NCI-H2196 (cell line): ENCODE measurements around the gene CD300E.

Experiments
- DNase-seq: peaks from one replicate; lab custom pipeline; 2025; ENCODE audit not compliant: unreplicated experiment; lab: John Stamatoyannopoulos, UW

CD300E gene, protein sequence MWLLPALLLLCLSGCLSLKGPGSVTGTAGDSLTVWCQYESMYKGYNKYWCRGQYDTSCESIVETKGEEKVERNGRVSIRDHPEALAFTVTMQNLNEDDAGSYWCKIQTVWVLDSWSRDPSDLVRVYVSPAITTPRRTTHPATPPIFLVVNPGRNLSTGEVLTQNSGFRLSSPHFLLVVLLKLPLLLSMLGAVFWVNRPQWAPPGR

DNA sequence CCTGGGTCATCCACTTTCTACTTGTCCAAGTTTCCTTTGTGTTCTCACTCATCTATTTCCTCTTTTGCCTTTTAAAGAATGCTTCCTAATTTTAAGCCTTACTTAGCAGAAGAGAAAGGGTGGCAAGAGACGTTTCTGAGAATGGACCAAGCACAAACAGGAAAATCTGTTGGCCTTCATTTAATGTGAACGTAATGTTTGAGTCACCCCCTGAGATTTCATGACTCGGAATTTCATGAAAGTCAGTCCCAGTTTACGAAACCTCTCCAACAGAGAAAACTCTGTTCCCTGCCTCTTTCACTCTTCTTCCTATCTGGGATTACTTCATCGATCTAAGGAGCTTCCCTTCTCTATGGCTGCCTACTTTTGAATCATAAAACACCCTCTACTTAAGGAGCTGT is at the start of gene CD300E:
CD300E (minus strand) TSS at position 46 of the 401 bp plus-strand sequence. CDS start 117 bp downstream, outside the sequence.
- DNase-seq: no peak

DNA sequence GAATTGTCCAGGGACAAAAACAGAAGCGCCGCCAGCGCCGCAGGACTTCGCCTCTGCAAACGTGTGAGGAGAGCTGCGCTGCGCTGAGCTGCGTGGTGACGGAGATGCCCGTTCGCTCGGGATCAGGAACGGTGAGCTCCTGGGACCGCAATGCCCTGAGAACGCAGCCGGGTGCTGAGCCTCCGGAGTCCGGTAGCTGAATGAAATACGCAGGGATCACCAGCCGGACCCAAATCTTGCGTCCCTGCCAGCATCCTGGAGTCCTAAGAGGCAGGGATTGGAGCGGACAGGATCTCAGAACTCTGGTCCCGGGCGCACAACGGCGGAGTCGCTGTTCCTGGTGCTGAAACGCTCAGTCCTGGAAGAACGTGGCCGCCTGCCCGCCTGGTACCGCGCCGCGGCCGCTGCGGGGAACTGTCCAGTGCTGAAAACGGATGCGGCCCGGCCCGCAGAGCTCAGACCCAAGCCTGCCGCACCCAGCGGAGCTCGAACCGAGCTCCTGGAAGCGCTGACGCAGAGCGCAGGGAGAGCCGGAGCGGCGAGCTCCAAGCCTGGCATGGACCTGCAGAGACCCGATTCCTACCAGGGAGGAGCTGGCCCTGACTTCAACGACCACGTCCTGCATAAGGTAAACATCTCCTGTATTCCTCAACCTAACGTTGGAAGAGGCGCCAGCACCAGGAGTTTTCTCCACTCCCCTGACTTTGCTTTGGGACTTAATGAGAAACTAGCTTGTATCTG is 47.7 kb upstream of the CD300E start:
- no peak for DNase-seq

DNA sequence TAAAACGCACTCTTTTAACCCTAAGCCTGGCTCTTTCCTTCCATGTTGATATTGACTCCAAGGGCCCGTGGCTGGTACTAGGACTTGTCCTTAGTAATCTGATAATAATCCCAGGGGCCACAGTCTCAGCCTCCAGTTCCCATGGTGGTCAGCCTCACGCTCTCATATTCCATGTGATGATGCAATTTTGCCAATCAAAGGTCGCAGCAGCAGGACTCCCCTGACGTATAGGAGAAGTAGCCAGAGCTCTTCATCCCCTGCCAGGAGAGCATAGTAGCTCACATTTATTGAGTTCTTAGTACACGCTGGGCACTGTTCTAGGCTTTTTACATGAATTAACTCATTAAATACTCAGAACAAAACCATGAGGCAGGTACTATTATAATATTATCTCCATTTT is 46.8 kb upstream of the CD300E start:
- no peak for DNase-seq

DNA sequence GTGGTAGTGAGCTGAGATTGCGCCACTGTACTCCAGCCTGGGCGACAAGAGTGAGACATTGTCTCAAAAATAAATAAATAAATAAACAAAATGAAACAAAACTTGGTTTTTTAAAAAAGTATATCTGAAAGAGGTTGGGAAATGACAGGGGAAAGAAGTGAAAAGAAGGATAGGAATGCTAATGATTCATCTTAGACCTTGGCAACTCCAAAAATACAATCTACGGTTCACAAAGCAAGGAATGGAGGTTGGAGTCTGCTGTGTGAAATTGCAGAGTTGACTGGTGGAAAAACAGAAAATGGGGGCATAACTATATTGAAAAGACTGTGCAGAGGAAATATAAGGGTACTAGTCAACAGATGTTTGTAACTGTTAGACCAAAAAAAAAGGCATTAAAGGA is 40.0 kb upstream of the CD300E start:
- DNase-seq: no peak

DNA sequence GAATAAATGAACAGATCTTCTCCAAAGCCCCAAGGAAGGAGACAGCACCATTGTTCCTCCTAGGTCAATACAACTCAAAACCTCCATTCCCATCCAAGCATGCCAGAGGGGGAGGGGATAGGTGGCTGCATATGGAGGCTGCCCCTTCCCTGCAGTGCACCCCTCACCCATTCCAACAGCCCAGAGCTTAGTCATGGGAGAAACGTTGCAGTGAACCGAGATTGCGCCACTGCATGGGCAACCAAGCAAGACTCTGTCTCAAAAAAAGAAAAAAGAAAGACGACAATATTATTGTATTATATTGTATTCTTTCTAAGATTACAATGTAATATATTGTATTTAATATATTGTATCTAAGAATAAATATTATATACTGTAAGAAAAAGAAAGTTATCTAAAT is 36.4 kb upstream of the CD300E start:
- DNase-seq: no peak

DNA sequence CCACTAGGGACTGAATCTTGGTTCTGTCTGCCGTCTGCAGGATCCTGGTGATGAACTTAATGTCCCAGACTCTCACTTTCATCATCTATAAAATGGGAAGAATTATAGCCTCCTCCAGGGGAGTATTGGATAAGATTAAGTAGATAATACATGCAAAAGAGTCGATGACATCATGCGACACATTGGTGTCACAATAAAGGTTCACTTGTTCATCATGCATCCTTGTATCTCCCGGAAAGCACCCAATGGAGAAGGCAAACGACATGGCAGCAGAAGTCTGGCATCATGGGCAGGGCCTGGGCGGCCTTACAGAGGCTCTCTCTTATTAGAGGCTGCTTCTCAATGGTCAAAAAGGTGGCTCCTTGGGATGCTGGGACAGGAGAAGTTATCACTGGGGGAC is 35.1 kb upstream of the CD300E start:
- no peak for DNase-seq

DNA sequence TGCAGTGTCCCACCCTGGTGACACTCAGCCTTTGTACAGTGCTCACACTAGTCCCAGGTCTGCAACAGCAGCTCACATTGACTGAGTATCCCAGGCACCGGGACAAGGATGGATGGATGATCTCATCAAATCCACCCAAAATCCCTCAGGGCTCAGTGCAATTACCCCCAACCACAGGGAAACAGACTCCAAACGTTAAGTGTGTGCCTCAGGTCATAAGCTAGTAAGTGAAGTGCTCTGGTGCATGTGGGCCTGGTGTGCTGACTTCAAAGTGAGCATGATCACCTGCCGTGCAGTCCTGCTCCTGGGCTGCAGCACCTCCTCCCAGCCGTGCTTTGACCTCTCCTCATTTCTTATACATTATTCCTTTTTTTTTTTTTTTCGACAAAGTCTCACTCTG is 31.2 kb upstream of the CD300E start:
- no peak for DNase-seq

DNA sequence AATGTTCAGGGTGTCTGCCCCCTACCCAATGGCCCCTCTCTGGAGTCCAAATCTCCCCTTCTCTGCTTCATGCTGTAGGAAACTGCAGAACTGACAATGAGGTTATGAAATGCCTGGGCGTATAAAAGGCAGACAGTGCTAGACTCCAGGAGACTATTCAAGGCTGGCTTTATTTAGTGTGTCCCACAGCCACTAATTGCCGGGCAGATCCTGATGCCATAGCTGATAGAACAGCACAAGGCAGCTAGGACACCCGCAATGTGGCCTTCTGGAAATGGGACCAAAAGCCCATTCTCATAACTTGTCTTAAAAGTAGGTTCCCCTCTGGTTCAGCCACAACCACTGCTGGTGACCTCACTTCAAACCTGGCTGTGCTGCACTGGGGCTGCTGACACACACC is 28.5 kb upstream of the CD300E start:
- DNase-seq: no peak

DNA sequence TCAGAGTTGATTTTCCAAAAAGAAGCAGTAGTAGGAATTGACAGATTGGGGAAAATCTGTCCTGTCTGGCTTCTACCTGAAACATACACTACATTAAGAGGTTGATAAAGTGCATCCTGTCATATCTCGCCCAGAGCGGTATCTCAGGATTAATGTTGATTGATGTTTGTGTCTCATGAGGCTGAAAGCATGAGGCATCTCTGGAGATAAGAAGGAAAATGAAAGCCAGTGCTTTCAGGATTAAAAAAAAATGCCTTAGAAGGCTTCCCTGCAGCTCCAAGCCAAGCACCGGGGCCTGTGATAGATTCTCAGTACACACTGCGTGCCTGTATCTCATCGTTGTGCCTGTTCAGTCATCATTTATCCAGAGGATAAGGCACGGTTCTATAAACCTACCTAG is 26.4 kb upstream of the CD300E start:
- no peak for DNase-seq

DNA sequence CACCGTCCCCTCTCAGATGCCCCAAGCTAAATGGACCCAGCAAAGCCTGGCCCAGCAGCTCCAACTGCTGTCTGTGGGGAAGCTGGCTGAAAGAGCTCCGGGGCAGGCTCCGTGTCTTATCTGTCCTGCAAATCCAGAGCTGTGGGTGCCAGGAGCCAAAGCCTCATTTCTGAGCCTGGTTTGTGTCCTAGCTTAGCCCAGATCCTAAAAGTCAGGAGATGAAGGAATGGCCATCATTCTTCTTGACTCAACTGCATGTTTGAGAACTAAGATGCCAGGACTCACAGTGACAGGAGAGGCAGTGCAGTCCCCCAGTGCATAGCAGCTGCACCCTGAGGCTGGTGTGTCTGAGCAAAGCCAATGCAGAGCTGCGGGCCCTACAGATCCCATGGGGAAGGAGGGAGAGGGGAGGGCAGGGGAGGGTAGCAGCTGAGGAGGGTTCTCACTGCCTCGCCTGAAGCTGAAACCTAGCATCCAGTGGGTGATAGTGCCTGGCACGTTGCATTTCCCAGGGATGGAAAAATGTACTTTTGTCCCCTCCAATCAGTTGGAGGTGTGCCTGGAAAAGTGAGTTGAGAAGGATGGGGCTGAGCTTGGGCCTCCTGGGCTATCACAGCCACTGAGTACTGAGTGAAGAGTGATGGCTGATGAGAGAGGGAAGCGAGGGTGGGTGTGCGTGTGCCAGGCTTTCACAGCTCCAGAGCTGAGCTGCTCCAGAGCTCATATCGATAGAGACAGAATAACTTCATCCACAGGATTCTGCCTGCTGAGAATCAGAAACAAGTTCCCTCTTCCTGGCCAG is 24.5 kb upstream of the CD300E start:
- no peak for DNase-seq

DNA sequence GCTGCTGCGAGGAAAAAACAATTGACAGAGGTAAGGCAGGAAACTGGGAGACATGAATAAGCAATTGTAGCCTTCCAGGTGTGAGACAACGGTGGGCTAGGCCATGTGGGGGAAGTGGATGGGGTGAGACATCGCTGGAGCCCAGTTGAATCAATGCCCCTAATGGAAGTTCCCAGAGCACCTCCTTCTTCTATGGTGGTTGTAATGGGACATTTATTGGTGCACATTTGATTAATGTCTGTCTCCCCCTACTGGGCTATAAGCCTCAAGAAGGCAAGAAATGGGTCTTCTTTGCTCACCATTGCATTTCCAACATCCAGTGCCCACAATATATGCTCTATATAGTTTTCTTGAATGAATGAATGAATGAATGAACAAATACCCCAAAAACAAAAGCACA is 22.7 kb upstream of the CD300E start:
- peak; percentile 12 for DNase-seq

DNA sequence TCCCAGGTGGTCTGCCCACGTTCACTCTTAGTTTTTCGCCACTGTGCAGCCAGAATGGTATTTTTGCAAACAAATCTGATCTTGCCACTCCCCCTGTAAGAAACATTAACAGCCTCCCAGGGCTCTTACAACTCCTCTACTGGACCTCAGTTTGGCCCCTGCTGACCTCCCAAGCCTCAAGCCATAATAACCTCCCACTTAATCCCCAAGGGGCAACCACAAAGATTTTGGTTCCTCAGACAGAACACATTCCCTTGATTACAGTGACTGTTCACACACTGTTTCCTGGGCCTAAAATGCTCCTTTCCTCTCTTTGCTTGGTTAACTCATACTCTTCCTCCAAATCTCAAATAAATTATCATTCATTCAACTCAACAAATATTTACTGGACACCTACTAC is 21.5 kb upstream of the CD300E start:
- no peak for DNase-seq

DNA sequence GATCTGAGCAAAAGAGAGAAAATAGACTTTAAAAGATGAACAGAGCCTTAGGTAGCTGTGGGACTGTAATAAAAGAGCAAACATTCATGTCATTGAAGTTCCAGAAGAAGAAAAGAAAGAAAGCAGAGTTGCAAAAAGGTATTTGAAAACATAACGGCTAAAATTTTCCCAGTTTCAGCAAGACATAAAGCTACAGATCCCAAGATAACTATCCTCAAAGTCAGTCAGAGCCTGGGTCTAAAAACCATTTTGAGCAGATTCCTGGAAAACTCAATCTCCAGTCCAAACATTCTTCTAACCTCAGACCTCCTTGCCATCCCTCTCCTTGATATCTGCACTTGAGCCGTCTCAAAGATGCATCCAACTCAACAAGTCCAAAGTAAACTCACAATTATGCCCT is 20.9 kb upstream of the CD300E start:
- no peak for DNase-seq

DNA sequence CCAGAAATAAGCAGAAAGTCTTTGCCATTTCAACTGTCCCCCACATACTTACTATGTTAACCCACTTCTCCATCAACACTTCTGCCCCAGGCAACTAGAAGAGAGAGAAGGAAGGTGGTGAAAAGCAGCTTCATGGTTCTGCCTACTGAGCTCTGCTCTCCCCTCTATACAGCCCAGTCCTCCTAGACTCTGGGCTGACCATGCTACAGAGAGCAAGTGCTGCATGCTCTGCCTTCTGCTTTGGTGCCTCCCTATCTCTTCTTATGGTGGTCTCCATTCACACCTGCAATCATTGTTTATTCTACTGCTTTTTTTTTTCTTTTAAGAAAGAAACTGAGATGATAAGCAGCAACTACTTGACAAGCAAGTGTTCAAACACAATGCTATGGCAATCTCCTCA is 20.3 kb upstream of the CD300E start:
- no peak for DNase-seq

DNA sequence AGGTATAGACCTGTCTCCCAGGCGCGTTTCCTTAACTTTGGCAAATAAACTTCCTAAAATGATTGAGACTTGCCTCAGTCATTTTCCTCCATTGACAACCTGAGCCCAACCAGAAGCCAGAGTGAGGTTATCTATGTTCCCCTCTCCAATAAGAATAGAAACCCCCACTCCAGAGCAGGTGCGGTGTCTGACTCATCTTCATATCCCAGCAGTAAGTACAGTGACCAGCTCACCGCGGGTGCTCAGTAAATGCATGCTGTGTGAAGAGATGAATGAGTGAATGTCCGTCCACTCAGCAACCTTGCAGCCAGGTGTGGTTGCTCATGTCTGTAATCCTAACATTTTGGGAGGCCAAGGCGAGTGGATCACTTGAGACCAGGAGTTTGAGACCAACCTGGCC is 19.5 kb upstream of the CD300E start:
- no peak for DNase-seq

DNA sequence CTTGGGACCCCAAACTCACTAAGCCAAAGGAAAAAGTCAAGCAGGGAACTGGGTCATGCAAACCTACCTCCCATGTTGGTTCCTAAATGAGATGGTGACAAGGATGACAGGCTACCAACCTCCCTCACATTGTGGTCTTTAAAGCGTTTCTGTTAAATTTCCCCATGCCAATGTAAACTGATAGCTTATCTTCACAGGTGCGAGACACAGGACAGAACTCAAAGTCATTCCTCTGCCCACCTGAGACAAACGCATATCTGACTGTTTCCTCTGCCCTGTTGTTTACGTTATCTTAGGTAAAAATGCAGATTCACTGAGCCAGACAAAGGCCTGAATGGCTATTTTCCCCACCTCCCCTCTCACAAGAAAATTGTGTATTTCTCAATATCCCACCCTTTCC is 19.0 kb upstream of the CD300E start:
- DNase-seq: no peak

DNA sequence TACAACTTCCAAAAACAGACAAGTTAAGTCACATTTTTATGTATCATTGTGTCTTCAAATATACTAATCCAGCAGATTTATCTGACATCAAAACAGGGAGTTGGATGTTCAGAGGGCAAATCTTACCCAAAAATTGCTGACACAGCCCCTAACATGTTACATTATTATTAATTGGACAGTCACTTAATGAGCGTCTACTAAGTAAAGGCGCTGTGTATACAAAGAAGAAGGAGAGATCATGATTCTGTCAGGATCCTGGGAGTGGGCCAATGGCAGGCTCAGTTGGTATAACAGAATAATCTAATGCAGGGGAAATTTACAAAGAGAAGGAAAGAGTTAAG is 18.4 kb upstream of the CD300E start:
- DNase-seq: no peak

DNA sequence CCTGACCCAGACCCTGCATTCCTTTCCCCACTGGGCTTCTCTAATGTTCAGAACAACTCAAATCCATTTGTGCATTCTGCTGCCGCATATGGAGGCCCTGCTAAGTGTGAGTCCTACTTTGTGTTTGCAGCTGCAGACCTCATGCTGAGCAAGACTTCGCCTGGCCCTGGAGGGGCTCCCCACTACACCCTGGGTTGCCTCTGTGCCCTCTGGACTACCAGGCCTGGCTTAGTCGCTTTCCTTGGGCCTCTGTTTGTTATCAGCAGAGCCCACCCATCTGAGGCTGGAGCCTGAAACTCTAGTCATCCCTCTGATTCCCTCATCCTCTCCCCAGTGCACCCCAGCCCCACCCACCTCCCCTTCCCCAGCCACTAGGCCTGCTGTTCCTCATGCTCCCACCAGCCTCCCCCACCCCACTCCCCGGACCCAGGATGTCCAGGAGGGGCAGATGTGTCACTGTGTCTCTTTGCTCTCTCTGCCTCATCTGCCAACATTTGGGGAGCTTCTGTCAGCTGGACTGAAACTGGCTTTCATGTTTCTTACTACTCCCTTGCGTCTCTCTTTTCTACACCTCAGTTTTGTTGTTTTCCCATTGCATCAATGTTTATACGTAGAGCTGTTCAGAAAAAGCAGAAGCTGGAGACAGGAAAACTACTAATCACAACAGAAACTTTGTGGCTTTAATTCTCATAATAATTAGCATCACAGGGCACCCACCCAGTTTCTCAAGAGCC is 17.9 kb upstream of the CD300E start:
- DNase-seq: no peak

DNA sequence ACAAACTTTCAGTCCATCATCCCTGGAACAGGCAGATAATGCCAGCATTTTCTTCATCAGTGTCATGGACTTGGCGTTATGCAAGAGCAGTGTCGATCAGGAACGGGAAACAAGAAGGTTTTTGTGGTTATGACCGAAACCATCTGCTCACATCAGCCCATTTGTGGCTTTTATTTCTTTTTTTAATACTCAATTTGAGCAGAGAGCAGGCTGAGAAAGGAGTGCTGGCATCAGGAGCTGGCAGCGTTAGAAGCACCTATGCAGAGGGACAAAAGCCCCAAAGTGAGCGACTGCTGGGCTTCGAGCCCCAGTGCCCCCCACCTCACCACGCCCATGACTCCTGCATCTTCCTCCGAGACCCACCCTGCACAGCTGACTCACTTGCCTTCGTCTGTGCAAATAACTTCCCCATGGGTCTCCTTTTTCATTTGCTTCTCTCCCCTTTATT is 16.2 kb upstream of the CD300E start:
- DNase-seq: no peak

DNA sequence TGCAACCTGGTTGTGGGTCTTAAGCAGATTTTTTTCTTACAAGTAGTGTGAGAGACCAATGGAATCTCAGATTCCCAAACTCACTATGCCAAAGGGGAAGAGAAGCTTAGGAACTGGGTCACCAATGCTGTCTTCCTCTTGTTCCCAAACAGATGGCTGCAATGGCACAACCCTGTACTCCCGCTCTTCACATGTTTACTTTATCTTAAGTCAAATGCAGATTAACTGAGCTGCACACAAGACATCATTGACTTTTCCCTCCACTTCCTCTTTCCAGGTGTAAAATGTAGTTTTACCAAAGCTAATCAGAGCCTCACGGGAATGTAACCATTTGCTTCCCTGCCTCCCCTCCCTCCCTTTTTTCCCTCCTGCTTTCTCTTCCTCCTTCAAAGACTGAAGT is 14.4 kb upstream of the CD300E start:
- DNase-seq: no peak

DNA sequence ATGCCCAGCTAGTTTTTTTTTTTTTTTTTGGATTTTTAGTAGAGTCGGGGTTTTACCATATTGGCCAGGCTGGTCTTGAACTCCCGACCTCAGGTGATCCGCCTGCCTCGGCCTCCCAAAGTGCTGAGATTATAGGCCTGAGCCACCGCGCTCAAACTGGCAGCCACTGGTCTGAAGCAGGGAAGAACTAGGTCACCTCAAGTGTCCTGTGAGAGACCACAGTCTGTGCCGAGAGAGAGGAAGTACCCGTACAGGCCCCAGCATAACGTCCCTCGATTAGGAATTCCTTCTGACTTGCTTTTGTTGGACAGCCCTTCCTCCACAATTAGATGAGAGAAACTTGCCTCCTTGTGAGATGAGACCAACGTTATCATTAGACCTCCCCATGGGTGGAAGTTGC is 13.7 kb upstream of the CD300E start:
- DNase-seq: no peak
